Right hindlimb (tissue), 1 donor: ENCODE data around the gene GRAP.

Source experiments
- DNase-seq: peaks from one replicate; pipeline ENCODE4 v3.0.0-alpha.2; 2018

The GRAP gene

DNA sequence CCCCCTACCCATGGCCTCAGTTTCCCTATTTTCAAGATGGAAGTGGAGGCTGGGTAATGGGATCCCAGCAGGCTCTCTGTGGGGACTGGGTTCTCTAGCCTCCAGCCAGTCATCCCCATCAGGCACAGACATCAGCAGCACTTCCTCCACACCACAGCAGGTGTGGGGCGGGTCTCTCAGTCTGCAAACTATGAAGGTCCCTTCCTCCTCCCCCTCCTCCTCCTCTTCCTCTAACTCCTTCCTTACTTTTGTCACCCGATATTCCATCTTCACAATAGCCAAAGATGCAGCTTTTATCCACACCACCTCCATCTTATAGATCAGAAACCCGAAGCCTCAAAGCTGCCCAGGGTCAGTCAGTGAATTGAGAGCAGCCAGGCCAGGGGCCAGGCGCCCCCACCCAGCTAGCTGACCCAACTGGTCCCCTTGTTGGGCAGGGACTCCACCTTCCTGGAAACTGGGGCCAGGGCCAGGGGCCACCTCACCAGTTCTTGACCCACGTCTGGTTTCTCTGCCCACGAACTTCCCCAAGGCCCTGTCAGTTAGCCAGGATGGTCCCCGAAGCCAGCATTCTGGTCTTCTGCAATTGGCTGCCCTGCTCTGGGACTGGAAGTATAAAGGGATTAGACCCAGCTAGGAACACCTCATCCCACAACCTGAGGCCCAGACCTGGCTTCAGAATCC is 44.7 kb downstream of the GRAP start:
- no peak for DNase-seq

- DNase-seq: no peak
These were observed 46.0 kb downstream of the GRAP start for GRCh38 chr17:19000531-19001325.

DNA sequence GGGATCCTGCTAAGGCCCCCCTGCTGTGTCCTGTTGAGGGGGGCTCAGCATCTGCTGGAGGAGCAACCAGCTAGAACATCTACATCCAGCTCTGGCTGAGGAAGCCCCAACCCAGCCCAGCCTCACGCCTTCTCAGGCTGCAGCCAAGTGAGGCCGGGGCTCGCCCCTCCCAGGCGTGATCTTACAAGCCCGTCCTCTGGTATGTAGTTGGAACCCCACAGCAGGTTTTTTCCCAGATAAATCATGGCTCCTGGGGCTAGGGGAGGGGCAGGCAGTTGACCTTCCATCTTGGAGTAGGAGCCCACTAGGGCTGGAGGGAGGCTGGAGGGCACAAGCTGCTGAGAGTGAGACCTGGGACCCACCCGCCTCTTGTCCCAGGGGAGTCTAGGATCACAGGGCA is 46.8 kb downstream of the GRAP start:
- DNase-seq: no peak

DNA sequence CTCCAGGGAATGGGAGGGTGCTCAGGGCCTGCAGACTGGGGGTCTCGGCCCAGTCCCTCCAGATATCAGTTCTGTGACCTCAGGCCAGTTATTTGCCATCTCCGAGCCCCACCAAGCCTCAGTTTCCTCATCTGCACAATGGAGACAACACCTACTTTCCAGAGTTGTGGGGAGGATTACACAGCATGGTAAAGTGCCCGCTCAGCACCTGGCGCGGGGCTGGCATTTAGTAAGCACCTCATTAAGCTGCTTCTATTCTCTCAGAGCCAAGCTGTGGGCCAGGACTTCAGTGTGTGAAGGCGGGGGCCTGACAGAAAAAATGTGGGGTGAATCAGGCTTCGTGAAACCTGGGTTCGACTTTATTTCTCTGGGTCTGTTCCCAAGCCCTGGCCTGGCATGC is 47.4 kb downstream of the GRAP start:
- DNase-seq: no peak

GRCh38 chr17:18997650-18998196 is 49.0 kb downstream of the GRAP start:
- no peak for DNase-seq

GRCh38 chr17:18996458-18996857 is 50.3 kb downstream of the GRAP start:
- DNase-seq: no peak

DNA sequence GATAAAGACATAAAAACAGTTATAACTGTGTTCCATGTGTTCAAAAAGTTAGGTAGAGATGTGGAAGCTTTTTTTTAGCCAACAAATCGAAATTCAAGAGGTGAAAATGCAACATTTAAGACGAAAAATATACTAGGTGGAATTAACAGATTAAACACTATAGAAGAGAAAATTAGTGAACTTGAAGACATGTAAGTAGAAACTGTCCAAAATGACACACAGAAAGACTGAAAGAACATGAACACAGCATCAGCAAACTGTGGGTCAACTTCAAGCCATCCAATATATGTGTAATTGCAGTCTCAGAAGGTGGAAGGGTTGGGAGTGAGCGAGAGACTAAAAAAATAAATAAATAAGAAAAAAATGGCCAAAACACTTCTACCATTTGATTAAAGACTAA is 51.5 kb downstream of the GRAP start:
- DNase-seq: no peak

- DNase-seq: no peak
These were observed 52.1 kb downstream of the GRAP start for GRCh38 chr17:18994631-18995030.

- DNase-seq: no peak
These were observed 52.7 kb downstream of the GRAP start for GRCh38 chr17:18993905-18994526.

GRCh38 chr17:18992454-18993130 is 54.2 kb downstream of the GRAP start:
- no peak for DNase-seq

DNA sequence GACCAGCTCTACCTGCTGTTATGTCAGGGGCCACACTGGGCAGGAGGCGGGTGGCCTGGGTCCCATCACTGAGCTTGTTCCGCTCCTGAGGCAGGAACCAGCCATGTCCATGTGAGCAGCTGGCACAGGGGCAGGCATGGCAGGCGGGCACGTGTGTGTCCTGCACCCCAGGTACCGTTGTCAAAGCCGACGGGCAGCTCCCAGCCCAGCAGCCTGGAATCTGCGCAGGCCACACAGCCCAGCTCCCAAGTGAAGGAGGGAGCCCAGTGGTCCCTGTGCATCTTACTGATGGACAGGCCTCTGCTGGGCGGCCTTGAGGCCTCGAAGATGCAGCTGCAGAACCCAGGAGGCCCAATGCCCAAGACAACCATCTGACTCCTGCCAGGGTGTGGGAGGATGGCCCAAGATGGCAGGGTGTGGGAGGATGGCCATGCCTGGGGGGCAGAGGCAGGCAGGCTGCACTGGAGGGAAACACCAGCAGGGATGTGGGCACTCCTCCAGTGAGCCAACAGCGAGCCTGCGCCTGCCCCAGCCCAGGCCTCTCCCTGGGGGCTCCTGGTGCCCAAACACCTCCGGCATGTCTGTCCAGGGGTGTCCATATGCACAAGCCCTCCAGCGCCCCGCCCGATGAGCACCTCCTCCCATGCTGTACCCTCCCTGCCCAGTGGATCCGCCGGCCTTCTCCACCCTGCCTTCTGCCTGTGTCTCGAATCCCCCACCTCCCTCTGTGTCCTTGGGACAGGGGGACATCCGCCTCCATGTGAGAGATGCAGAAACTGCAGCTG is 55.0 kb downstream of the GRAP start:
- no peak for DNase-seq

DNA sequence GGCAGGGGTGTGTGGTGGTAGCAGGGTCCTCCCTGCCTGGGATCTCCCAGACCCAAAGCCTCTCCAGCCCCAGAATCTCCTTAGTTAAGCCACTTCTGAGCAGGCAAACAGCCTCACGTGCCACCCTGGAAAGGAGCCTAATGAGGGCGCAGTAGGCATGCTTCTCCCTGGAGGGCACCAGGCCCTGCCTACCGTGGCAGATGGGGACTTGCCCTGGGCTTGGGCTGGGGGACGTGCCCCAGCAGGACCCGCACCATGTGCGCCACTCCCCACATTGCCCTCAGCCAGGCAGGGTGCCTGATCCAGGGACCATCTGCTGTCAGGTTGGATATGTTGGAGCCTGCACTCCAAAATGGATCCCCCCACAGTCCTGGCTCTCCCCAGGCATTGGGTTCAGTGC is 56.4 kb downstream of the GRAP start:
- DNase-seq: no peak

GRCh38 chr17:18988546-18989173 is 58.1 kb downstream of the GRAP start:
- no peak for DNase-seq

- no peak for DNase-seq
These were observed 58.8 kb downstream of the GRAP start for GRCh38 chr17:18987862-18988545.

GRCh38 chr17:18987230-18987610 is 59.5 kb downstream of the GRAP start:
- DNase-seq: no peak

- no peak for DNase-seq
These were observed 60.1 kb downstream of the GRAP start for GRCh38 chr17:18986541-18987229.

- DNase-seq: no peak
These were observed 61.3 kb downstream of the GRAP start for GRCh38 chr17:18985475-18985874.

DNA sequence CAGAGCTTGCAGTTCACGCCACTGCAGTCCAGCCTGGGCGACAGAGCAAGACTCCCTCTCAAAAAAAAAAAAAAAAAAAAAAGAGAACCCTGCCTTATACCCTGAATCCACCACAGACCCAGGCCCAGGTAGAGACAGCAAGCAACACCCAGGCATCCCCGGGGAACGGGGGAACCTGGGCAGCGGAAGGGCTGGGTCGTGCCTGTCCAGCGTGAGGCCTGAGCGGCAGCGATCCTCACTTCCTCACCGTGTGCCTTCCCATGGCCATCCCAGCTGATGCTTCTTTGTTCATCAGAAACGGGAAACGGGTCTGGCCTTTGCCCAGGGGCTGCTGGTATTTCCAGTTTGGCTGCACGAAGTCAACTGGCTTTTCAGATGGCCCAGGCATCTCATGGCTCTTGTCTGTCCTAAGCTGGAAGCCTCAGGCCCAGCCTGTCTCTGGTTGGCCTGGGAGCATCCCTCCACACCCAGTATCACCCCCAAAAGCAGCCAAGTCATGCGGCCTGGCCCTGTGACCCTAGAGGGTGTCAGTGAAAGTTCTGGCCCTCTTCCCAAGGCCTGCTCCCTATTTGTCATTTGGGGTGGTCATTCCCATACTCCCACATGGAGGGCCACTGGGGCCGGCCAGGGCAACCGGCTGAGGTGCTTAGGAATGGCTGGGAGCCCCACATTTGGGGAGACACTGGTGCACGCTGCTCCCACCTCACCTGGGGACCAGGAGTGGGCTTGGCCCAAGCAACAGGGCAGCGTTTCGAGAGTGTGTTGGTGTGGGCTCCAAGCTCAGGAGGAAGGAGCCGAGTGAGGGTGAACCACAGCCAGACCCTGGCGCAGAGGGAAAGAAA is 62.3 kb downstream of the GRAP start:
- DNase-seq: no peak

- no peak for DNase-seq
These were observed 64.9 kb downstream of the GRAP start for GRCh38 chr17:18981642-18982424.
